Left renal pelvis (tissue), 4 donors: Measurements from ENCODE around the gene MCUR1. TPM values are rescaled to one million over a fixed set of nuclear protein-coding genes. Genes with fewer than 3 reads are reported as not detected.
A peak's percentile ranks its signal among the peaks of the same experiment; 100 is the strongest.
"Not testable (repeated sequence)": the region's sequence is repeated elsewhere in the genome, so short reads cannot be mapped to it uniquely, and the experiment has no call there.

ENCODE experiments used
- DNase-seq, 4 donors: peaks; one replicate each; pipeline ENCODE4 v3.0.0-alpha.2; 2013; ENCODE audit warnings: low read depth in 4 of 4, low spot score in 3 of 4
- polyA plus RNA-seq, 4 donors: library from polyadenylated mRNA; unstranded; fragments of 120-200 nt; gene quantifications; one replicate each; pipeline ENCODE4 v1.2.1, GENCODE V29; 2013; ENCODE audit not compliant: insufficient read length in 4 of 4

The MCUR1 gene
- polyA plus RNA-seq, 4 donors, result 25.1 to 61.4 (median 52.3) TPM

DNA sequence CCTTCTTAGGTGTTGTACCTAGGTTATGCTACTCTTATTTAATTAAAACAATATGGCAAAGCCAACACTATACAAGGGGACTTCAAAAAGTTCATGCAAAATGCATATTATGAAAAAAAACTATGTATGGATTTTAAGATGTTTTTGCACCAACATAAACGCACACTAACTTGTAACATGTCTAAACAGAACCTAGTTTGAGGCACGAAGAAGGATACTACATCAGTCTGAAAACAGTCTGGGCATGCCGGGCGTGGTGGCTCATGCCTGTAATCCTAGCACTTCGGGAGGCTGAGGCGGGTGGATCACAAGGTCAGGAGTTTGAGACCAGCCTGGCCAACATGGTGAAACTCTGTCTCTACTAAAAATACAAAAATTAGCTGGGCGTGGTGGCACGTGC, 34.2 kb downstream of the MCUR1 start:
- not testable (repeated sequence) for DNase-seq

DNA sequence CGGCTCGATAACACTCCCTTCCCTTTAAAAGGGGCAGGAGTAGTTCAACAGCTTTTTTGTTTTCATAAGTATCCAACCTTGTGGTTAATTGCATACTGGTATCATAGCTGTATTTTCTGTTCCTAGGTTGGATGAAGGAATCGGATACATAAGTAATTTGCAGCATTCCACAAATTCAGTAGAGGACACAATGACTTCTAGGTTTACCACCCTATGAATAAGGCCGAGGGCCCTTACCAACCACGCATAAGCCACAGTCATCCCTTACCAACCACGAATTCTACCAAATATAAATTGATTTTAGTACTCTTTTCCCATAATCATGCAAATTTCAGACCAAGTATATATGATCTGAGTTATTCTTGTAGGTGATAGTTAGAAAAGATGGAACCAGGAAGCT, 36.3 kb downstream of the MCUR1 start:
- no peak for DNase-seq

DNA sequence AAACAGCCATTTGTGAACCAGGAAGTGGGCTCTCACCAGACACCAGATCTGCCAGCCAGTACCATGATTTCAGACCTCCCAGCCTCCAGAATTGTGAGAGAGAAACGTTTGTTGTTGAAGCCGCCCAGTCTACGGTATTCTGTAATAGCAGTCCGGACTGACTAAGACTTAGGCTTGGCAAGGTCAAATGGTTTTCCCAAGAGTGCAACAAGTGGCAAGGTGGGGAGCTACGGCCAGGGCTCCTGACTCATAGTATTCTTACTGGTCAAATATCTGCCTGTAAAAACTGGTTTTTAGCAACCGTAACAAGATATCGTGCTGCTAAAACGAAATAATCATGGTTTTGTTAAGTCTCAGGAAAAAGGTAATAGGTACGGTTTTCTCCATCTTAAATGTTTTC, 37.8 kb downstream of the MCUR1 start:
- no peak for DNase-seq

DNA sequence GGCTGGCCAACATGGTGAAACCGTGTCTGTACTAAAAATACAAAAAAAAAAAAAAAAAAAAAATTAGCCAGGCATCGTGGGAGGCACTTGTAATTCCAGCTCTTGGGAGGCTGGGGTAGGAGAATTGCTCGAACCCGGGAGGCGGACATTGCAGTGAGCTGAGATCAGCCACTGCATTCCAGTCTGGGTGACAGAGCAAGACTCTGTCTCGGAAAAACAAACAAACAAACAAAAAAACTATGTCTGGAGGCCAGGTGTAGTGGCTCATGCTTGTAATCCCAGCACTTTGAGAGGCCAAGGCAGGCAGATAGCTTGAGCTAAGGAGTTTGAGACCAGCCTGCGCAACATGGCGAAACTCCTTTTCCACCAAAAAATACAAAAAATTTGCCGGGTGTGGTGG, 38.9 kb downstream of the MCUR1 start:
- DNase-seq, result not testable (repeated sequence)

DNA sequence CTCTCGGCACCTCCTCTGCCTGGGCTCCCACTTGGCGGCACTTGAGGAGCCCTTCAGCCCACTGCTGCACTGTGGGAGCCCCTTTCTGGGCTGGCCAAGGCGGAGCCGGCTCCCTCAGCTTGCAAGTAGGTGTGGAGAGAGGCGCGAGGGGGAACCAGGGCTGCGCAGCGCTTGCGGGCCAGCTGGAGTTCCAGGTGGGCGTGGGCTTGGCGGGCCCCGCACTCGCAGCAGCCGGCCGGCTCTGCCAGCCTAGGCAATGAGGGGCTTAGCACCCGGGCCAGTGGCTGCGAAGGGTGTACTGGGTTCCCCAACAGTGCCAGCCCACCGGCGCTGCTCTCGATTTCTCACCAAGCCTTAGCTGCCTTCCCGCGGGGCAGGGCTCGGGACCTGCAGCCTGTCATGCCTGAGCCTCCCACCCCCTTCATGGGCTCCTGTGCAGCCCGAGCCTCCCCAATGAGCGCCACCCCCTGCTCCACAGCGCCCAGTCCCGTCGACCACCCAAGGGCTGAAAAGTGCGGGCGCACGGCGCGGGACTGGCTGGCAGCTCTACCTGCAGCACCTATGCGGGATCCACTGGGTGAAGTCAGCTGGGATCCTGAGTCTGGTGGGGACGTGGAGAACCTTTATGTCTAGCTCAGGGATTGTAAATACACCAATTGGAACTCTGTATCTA, 41.9 kb downstream of the MCUR1 start:
- DNase-seq, result not testable (repeated sequence)

DNA sequence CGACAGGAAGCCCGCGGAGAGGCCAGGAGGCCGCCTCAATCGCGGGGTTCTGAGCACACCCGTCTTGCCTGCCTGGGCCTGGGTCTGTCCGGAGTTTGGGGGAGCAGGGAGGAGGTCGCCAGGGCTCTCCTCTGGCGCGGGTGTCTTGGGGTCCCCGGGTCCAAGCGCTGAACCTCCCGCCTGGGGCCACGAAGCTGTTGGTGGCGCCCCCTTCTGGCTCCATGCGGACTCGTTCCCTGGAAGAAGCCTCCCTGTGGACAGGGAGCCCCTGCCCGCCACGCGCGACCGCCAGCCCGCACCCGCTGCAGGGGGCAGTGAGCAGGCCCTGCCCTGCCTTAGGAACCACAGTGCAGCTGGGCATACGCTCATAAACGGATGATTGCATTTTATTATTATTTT, 44.7 kb downstream of the MCUR1 start:
- DNase-seq, result no peak

DNA sequence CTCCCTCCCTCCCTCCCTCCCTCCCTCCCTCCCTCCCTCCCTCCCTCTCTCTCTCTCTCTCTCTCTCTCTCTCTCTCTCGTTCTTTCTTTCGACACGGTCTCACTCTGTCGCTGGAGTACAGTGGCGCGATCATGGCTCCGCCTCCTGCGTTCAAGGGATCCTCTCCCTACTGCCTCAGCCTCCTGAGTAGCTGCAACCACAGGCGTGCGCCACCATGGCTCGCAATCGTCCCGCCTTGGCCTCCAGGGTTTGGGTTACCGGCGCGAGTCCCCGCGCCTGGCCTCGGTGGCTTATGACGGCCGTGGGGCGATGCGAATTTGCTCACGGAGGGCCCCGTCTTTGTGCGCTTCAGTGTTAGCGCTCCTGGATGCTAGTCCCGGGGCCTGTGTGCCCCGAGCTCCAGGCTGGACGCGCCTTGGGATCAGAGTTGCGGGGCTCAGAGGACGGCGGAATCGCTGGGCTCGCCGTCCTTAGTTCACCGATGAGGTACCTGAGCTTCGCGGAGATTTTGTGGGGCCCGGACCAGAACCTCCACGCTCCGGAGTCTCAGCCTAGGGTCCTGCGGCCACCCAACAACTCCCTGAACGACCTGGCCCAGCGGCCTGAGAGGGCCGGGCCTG, 45.2 kb downstream of the MCUR1 start:
- DNase-seq, result no peak

DNA sequence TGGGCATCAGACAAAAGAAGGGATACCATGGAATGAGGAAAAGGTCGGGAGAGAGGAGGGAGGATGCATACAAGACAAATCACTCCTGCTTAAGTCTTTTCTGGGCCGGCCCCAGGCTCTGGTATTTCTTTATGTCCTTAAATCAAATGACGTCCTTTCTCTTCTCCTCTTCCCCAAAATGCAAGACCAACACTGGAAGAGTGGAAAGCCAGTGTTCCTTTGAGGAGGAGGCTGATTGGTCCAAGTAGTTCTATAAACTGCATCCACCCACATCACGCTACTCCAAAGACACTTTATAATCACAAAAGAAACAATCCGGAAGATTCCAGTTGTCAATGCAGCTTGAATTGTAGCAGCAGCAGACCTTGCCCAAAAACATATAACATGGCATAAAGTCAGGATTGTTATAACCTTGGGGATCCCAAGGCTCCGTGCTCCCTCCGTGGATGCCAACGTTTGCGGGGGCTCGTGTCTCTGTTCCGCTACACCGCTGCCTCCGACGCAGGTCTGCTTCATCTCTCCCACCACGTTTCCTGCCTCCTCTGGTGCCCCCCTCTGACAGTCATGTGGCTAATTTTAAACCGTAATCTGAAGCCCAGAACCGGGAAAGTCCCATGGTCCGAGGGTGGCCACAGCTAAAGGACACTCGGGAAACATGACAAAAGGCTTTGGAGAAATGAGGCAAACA, 47.1 kb downstream of the MCUR1 start:
- DNase-seq, result peak; percentile 12 to 40 (median 30)

DNA sequence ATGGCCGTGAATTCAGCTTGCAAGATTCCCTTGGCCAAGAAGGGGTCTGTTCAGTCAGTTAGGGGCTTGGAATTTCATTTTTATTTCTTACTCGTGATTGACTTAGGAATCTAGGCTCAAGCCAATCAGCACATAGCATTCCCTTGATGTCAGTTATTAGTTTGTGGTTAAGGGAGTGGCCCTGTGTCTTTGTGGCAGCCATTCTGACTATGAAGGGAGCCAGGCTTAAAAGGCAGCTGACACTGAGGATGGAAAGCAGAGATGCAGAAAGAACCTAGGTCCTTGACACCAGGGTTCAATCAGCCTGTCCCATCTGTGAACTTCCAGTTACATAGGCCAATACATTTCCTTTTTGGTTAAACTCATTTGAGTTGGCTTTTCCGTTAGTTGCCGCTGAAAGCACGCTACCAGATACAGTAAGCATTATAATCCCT, 48.1 kb downstream of the MCUR1 start:
- DNase-seq, result no peak

DNA sequence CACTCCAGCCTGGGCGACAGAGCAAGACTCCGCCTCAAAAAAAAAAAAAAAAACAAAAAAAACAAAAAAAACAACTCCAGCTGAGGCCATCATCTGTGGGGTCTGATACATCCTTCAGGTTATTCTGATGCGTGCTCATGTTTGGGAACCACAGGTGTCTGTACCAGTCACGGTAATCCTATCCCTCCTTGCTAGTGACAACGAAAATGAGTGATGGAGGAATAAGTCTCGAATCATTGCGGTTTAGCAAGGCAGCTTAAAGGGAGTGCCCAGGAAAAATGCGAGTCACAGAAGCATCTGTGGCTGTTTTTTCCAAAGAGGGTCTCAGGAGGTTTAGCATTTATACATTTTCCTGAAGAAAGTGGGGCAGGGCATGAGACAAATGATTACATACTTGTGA, 48.8 kb downstream of the MCUR1 start:
- DNase-seq, result no peak

DNA sequence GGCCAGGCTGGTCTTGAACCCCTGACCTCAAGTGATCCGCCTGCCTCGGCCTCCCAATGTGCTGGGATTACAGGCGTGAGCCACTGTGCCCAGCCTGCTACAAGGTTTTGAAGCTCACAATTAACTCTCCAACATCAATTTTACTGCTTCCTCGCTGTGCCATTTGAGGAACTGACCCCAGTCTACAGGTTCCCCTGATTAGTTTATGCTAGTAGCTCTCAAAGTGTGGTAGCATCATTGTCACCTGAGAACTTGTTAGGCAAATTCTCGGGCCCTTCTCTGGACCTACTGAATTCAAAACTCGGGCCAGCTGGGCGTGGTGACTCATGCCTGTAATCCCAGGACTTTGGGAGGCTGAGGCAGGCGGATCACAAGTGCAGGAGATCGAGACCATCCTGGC, 49.4 kb downstream of the MCUR1 start:
- DNase-seq, result no peak

DNA sequence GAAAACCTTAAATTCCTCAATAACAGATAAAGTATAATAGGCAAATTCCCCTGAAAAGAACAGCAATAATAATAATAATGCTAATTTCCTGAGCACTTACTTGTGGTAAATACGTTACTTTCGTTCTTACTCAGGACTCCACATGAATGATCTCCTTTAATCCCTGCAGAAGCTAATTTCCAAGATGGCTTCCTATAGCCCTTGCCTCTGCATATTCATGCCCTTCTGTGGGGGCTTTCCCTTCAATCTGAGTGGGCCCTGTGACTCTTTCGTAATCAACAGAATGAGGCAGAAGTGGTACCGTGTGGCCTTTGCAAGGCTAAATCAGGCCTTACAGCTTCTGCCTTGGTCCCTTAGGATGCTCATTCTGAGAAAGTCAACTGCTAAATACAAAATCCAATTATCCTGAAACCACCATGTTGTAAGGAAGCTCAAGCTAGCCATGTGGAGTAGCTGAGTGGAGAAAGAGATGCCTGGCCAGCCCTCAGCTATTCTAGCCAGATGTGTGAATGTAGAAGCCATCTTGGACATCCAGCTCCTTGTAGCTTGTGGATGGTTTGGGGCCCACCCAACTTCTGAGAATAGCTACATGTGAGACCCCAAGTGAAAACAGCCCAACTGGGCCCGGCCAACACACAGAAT, 50.5 kb downstream of the MCUR1 start:
- no peak for DNase-seq

DNA sequence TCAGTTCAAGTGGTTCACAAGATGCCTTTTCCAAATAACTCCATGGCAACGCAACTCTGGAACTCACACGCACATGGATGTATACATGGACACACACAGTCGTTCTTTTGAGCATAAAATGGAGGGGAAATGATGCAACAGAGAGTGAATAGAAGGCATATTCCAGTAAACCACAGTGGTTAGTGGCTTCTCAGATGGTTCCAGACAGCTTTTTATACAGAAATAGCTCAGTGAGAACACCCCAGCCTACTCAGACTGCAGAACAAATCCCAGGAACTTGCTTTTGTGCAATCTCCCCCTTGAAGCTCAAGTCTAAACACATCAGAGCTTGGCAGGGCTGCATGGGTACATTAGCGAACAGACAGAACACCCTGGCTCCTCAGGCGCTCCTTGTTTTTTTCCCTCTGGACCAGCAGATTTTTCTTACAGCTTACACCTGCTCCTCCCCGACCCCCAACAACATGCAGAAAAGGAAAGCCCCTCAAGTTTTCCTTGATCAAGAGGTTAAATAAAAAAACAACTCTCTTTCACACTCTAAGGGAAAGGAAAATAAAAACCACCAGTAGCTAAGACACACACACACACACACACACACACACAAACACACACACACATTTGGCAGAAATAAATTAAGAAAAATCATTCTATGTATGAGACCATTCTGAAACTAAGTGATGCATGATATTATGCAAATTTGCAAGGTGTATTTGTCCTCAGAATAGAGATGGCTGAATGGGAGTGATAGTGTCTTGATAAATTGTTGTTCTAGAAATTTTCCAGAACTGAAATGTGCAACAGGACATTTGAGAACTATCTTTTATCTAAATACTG, 51.5 kb downstream of the MCUR1 start:
- DNase-seq, result no peak

DNA sequence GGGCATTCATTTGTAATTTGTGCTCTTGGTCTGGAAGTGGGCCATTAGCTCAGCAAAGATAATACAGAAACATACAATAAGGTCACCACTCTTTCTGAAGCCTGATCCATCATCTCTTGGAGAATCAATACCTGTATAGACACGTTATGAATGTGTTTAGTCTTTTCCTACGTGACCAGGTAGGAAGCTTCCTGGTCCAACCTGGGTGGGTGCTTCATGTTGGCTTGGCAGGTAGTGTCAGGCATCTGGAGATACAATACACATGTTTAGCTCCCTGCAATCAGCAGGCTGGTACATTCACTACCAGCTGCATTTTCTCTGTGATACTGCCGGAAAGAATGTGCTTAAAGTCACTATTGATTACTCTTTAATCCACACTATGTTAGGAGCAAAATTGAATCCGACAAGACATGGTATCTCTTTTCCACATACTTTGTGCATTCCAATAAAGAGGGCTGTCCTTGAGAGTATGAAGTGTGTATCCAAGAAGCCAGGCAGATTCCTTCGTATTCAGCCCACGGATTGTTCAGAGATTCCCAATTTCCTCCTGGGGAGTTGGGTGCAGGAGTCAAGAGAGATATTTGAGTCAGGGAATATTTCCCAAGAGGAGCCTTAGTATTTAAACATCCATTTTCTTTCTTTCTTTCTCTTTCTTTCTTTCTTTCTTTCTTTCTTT, 52.9 kb downstream of the MCUR1 start:
- no peak for DNase-seq

DNA sequence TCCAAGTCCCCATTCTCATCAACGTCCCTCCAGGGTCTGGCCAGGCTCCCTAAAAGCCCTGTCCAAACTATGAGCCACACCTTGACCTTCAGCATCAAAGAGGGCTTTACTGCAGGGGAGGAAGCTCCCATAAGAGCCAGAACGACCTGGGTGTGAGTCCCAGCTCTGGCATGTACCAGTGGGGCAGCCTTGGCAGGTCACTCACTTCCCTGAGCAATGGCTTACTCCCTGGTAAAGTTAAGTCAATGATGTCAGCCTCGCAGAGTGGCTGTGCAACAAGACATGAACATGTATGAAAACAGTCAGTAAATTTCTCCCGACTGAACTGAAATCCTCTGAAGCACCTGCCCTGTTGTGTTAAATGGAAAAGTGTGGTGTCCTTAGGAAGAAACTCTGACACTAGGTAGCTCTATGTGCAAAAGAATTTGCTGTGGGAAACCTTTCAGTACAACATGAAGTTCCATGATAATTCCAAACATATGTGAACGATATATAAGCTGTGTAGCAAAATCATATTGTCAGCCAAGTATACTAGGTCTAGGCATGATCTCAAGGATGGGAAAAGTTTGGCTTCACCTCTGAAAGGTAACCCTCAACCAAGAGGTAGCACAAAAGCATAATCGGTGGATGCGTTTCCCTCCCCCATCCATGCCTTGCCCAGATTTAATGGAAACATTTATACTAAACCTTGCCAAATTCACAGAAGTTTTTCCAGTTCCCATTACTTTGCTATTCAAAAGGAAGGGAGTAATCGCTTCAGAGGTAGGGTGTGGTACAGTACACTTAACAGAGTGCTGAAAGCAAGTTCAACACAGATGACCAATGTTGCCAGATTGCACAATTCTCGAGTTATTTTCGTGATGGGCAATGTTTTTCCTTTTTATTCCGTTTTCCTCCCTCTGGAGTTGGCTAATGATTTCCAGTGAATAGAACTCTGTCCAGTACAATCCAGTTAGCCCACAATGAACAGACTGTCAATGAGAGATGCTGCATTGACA, 53.8 kb downstream of the MCUR1 start:
- no peak for DNase-seq

DNA sequence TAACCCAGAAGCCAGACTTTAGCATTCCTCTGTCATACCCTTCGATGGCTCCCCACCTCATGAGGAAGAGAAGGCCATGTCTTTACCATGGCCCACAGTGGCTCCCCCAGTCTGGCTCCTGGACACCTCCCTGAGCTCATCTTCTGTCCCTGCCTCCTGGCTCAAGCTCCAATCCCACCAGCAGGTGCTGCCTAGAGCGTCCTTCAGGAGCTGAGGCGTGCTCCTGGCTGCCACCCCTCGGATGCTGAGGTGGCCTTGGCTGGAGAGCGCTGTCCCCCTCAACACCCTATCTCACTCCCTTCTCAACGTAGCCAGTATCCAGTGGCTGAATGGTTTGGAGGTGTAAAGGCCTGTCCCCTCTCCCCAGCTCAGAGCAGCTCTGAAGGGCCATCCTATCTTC, 55.3 kb downstream of the MCUR1 start:
- DNase-seq, result no peak

DNA sequence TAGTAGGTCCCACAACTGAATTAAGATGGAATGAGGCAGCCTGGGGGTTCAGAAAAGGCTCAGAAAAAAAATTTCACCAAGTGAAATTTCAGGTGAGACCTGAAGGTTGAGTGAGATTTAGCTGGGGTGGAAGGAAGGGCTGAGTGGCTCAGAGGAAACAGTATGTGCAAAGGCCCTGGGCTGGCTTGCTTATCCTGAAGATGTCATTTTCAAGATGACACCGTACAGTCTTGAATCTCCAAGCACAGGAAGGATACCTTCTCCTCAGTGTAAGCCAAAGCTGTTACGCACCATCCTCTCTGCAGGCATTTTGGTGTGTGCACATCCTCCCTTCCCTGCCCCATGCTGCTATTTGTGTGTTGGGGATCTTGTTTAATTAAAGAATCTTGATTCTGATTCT, 59.7 kb downstream of the MCUR1 start:
- no peak for DNase-seq

DNA sequence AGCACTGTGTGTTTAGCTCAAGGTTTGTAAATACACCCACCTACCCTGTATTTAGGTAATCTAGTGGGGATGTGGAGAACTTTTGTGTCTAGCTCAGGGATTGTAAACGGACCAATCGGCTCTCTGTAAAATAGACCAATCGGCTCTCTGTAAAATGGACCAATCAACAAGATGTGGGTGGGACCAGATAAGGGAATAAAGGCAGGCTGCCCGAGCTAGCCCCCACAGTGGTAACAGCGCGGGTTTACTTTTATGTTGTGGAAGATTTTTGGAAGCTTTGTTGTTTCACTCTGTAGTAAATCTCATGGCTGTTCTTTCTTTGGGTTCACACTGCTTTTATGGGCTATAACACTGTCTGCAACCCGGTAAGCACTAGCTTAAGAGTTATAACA, 70.6 kb downstream of the MCUR1 start:
- DNase-seq, result no peak
